NCI-H1930 (cell line): ENCODE data around the gene ATN1.

Source experiments
- DNase-seq, 2 experiments: peaks; one replicate each; lab custom pipeline; 2025; lab: John Stamatoyannopoulos, UW

ATN1 gene

GRCh38 chr12:6959058-6959804 lies 31.5 kb downstream of the ATN1 start:
- no peak for DNase-seq

- DNase-seq, result no peak
Measured at GRCh38 chr12:6959805-6960592, 32.2 kb downstream of the ATN1 start.

- peak in 1 of 2 experiments; percentile 17 for DNase-seq
Measured at GRCh38 chr12:6960593-6961277, 33.0 kb downstream of the ATN1 start.

GRCh38 chr12:6961278-6961694 lies 33.5 kb downstream of the ATN1 start:
- DNase-seq, result no peak

GRCh38 chr12:6961695-6962284 lies 34.0 kb downstream of the ATN1 start:
- peak; percentile 77 to 82 for DNase-seq

- DNase-seq, result peak in 1 of 2 experiments; percentile 64
Measured at GRCh38 chr12:6962285-6963015, 34.7 kb downstream of the ATN1 start.

GRCh38 chr12:6963016-6963731 lies 35.4 kb downstream of the ATN1 start:
- DNase-seq, result peak; percentile 16 to 20

- no peak for DNase-seq
Measured at GRCh38 chr12:6963791-6964413, 36.1 kb downstream of the ATN1 start.

- no peak for DNase-seq
Measured at GRCh38 chr12:6964605-6965025, 36.9 kb downstream of the ATN1 start.

GRCh38 chr12:6965026-6965661 lies 37.4 kb downstream of the ATN1 start:
- peak; percentile 75 to 86 for DNase-seq

- DNase-seq, result no peak
Measured at GRCh38 chr12:6965714-6966113, 38.0 kb downstream of the ATN1 start.

GRCh38 chr12:6966351-6966750 lies 38.6 kb downstream of the ATN1 start:
- no peak for DNase-seq

- no peak for DNase-seq
Measured at GRCh38 chr12:6967651-6968100, 39.9 kb downstream of the ATN1 start.

GRCh38 chr12:6968426-6968825 lies 40.7 kb downstream of the ATN1 start:
- DNase-seq, result no peak

- DNase-seq, result no peak
Measured at GRCh38 chr12:6970096-6970527, 42.4 kb downstream of the ATN1 start.

GRCh38 chr12:6974180-6974579 lies 46.4 kb downstream of the ATN1 start:
- no peak for DNase-seq

- DNase-seq, result no peak
Measured at GRCh38 chr12:6975297-6976032, 47.7 kb downstream of the ATN1 start.

GRCh38 chr12:6977653-6978052 lies 49.9 kb downstream of the ATN1 start:
- no peak for DNase-seq

- no peak for DNase-seq
Measured at GRCh38 chr12:6978188-6978587, 50.4 kb downstream of the ATN1 start.
